Gastrocnemius medialis (tissue), 4 donors: ENCODE measurements around the gene PICK1. TPM values are rescaled to one million over a fixed set of nuclear protein-coding genes. Genes with fewer than 3 reads are reported as not detected.

Experiments used
- ATAC-seq, 2 donors: fragments of 150-250 bp; one replicate each; pipeline ENCODE4 v1.9.1; 2016
- DNase-seq, 2 donors: peaks; one replicate each; pipeline ENCODE4 v3.0.0-alpha.2; 2019
- H3K27ac ChIP-seq, 4 donors: fragments of 200-600 bp; sonication (generic); 1 replicate in 1 of 4; 2 replicates in 3 of 4; pipeline ENCODE4 v1.5.1; 2016 to 2018; ENCODE audit warnings: mild to moderate bottlenecking in 2 of 4, moderate library complexity in 1 of 4
- H3K27me3 ChIP-seq, 3 donors: fragments of 200-600 bp; sonication (generic) in 2 of 3; 1 replicate in 1 of 3; 2 replicates in 2 of 3; pipeline versions ENCODE4 v1.5.1 to v1.6.0; 2016 to 2019; ENCODE audit warnings: mild to moderate bottlenecking in 1 of 3, moderate library complexity in 1 of 3
- H3K36me3 ChIP-seq, 2 donors: fragments of 200-600 bp; sonication (generic) in 1 of 2; one replicate each; pipeline ENCODE4 v1.5.1; 2017 to 2018
- H3K4me1 ChIP-seq, 2 donors: fragments of 200-600 bp; sonication (generic) in 1 of 2; one replicate each; pipeline ENCODE4 v1.5.1; 2016 to 2017; ENCODE audit warnings: mild to moderate bottlenecking in 2 of 2
- H3K4me3 ChIP-seq, 4 donors: fragments of 200-600 bp; sonication (generic) in 3 of 4; 1 replicate in 1 of 4; 2 replicates in 3 of 4; pipeline ENCODE4 v1.5.1; 2016 to 2019; ENCODE audit warnings: mild to moderate bottlenecking in 2 of 4
- H3K9me3 ChIP-seq, 3 donors: fragments of 200-600 bp; sonication (generic) in 2 of 3; 1 replicate in 1 of 3; 2 replicates in 2 of 3; pipeline ENCODE4 v1.5.1; 2016 to 2019
- CTCF ChIP-seq, 5 experiments: fragments of 450-650 bp in 3 of 5; fragments of 200-600 bp in 2 of 5; sonication (generic) in 2 of 5; IDR thresholded peaks in 4 of 5; conservative IDR thresholded peaks in 1 of 5; 1 replicate in 4 of 5; 2 replicates in 1 of 5; pipeline ENCODE4 v1.5.1; 2016 to 2019; ENCODE audit warnings: antibody characterized with exemption in 5 of 5, mild to moderate bottlenecking in 3 of 5, moderate library complexity in 3 of 5
- POLR2A ChIP-seq, 2 donors: fragments of 450-650 bp; IDR thresholded peaks; one replicate each; pipeline ENCODE4 v1.6.1; 2017; ENCODE audit warnings: antibody characterized with exemption in 2 of 2, mild to moderate bottlenecking in 2 of 2, moderate library complexity in 2 of 2
- in situ Hi-C, 4 donors: fragments of 200-750 bp; cut with MboI; loops; one replicate each; pipeline versions ENCODE4 v1.15.0 to v1.8.0; 2017; ENCODE audit warnings: low sequenced_read_pairs in 4 of 4
- intact Hi-C: fragments of 100-400 bp; cut with DNase I; formaldehyde crosslinking; loops from one replicate; pipeline ENCODE4 v1.15.1; 2023; ENCODE audit warnings: low total_unique reads
- total RNA-seq, 4 donors: library from RNA; depleted of rRNA; stranded (reverse); fragments of >200 nt; gene quantifications; one replicate each; pipeline versions ENCODE4 v1.1.0 to v1.2.3, GENCODE V29; 2016

PICK1 gene
- 10 to 100 TPM; 36.4 to 63.8 (median 50.1) TPM for total RNA-seq

- TF ChIP-seq POLR2A (IDR thresholded peaks at IDR 0.05) (peak; percentile 58 to 67), CTCF (IDR thresholded peaks at IDR 0.05 in 4 of 5, conservative IDR thresholded peaks at IDR 0.05 in 1 of 5) (peak in 3 of 5 experiments; percentile 11 to 26 (median 21))
- in situ Hi-C loops: loop anchor here in 3 of 4 donors (10.0 to 25.0 kb wide), 2 partner anchors 48 to 505 kb away; partner anchors contain the start of gene DMC1 (in 1 of the 3)
- ATAC-seq: peak; percentile 94 to 97
These were observed at the start of gene PICK1 for GRCh38 chr22:38056969-38057891. Gene PICK1, plus strand, starts transcription at chr22:38057404. Its CDS starts 406 bp downstream, at chr22:38057810.

GRCh38 chr22:38009000-38009806, 48.0 kb upstream of the PICK1 start:
- Histone ChIP-seq H3K27ac (no peak overlapping the region), H3K9me3 (no peaks in the 10 kb centered on the region), H3K27me3 (no peaks in the 10 kb centered on the region), H3K4me3 (no peak overlapping the region), H3K36me3 (no peaks in the 10 kb centered on the region), H3K4me1 (no peaks in the 10 kb centered on the region)
- intact Hi-C loops (no loop called here), in situ Hi-C loops (no loop called here)
- no peak for ATAC-seq
- no peak for DNase-seq
- TF ChIP-seq CTCF (IDR thresholded peaks at IDR 0.05 in 4 of 5, conservative IDR thresholded peaks at IDR 0.05 in 1 of 5): no peak
- no peak for TF ChIP-seq POLR2A (IDR thresholded peaks at IDR 0.05)

More at GRCh38 chr22:38056969-38057891, at the start of gene PICK1:
- H3K4me3 ChIP-seq: peak within 1 kb of the TSS; percentile 64 to 77 (median 70)
- H3K27ac ChIP-seq: peak within 1 kb of the TSS; percentile 76 to 93 (median 84)
- peak; percentile 91 to 94 for DNase-seq
- no peaks in the 10 kb centered on the region for H3K27me3 ChIP-seq
- H3K36me3 ChIP-seq: no peaks in the 10 kb centered on the region
- no peaks in the 10 kb centered on the region for H3K9me3 ChIP-seq
- intact Hi-C loops: no loop called here
- peaks cover 11 to 14% of the 10 kb centered on the region in 2 donors for H3K4me1 ChIP-seq

GRCh38 chr22:38012604-38013072, 44.6 kb upstream of the PICK1 start:
- in situ Hi-C loops: no loop called here
- ATAC-seq: no peak
- intact Hi-C loops: no loop called here

More at GRCh38 chr22:38012604-38013072, 44.6 kb upstream of the PICK1 start:
- Histone ChIP-seq H3K27ac (no peak overlapping the region), H3K36me3 (no peaks in the 10 kb centered on the region), H3K9me3 (no peaks in the 10 kb centered on the region), H3K4me3 (no peak overlapping the region), H3K4me1 (peaks cover 2 to 9% of the 10 kb centered on the region in 2 donors), H3K27me3 (no peaks in the 10 kb centered on the region)
- TF ChIP-seq POLR2A (IDR thresholded peaks at IDR 0.05): no peak
- no peak for TF ChIP-seq CTCF (IDR thresholded peaks at IDR 0.05 in 4 of 5, conservative IDR thresholded peaks at IDR 0.05 in 1 of 5)
- DNase-seq: no peak
